Measurements from ENCODE around the gene ATXN7L3.
"Not testable (repeated sequence)": the region's sequence is repeated elsewhere in the genome, so short reads cannot be mapped to it uniquely, and the experiment has no call there.

Gene ATXN7L3

DNA sequence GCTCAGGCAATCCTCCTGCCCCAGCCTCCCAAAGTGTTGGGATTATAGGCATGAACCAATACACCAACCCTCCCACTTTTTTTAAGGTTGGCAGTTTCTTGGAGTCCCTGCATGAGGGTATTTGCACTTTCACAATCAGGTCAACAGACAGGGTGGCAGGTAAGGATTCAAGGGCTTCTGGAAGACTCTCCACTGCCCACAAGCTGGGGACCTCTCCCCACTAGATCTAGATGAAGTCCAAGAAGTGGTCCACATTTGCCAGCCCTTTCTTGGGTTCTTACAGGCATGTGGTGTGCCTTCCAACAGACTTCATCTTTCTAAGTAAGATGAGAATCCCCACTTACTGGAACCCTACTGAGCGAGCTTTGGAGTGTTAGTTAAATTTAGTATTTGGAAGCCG is 25.3 kb downstream of the ATXN7L3 start:
- ATAC-seq = no peak

GRCh38 chr17:44171931-44172455 is 27.7 kb downstream of the ATXN7L3 start:
- no peak for ATAC-seq

DNA sequence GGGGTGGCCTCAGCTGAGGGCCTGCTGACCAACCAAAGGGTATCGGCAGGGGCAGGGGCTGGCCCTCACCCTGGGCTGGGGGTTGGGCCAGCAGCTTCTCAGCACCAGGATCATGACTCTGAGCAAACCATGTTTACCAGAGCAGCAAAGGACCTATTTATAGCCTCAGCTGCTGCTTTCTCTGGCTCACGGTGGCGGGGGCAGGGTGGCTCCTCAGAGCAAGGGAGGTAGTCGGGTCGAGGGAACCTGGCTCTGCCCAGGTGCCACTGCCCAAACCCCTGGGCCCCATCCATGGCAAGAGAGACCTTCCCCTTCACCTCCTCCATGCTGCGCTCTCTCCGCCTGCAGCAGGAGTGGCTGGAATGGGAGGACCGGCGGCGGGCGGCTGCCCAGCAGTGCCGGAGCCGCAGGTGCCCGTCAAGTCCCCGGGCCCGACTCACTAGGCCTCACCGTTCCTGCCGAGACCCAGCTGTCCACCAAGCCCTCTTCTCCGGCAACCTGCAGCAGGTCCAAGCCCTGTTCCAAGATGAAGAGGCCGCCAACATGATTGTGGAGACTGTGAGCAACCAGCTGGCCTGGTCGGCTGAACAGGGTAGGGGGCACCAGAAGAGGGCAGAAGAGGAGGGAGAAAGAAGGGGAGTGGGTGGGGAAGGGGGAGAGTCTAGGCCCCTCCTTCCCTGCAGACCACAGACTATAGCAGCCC is 29.0 kb downstream of the ATXN7L3 start, which contains the start of gene ASB16:
Gene ASB16, plus strand, starts transcription at position 206 of the 703 bp plus-strand sequence. Its CDS starts 86 bp downstream, at position 292.
- ATAC-seq = no peak

- no peak for ATAC-seq
Observed at GRCh38 chr17:44170135-44170498, 29.6 kb downstream of the ATXN7L3 start.

DNA sequence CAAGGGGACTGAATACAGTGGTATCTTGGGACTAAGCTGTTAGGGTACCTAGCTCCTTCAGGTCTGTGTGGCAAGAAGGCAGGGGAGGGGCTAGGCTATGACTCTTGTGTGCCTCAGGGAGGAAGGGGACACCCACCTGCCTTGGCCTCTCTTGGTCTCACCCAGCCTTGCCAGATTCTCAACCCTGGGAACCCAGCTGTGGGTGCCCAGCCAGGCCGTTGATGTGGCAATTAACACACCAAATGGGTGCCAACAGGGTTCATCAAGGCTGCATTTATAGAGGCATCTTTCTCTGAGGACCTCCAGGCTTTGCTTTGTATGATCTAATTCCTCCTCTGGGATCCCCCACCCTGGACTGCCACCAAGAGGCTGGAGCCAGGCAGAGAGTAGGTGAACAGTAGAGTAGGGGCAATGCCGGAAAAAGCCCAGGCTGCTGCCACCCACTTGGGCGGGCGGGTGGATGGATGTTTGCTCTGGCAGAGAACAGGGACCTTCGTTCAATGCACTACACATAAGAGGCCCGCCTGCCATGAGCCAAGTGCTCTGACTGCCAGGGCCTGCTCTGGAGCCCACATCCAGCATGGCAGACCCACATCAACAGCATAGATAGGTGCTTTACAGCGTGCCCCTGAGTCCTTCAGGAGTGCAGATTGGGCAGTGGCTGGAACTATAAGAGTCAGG is 32.4 kb downstream of the ATXN7L3 start:
- ATAC-seq = no peak

GRCh38 chr17:44164476-44164875 is 35.2 kb downstream of the ATXN7L3 start:
- no peak for ATAC-seq

DNA sequence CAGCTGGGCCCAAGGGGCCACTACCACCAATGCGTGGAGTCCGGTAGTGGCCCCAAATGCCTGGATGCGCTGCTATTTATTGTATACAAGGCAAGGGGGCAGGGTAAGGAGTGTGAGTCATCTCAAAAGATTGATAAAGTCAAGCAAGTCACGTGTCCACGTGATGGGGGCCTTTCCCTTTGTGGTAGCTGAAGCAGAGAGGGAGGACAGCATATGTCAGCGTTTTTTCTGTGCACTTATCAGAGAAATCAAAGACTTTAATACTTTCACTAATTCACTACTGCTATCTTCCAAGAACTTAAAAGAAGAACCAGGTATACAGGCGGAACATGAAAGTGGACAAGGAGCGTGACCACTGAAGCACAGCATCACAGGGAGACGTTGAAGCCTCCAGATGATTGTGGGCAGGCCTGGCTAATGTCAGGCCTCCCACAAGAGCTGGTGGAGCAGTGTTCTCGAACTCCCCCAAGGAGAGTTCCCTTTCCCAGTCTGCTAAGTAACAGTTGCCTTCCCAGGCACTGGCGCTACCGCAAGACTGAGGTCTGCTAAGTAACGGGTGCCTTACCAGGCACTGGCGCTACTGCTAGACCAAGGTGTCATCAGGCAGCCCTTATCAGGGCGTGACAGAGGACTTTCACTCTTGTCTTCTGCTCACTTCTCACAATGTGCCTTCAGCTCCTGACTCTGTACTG is 40.0 kb downstream of the ATXN7L3 start:
- peak; percentile 65 to 81 for ATAC-seq

- no peak for ATAC-seq
Observed at GRCh38 chr17:44155488-44155887, 44.2 kb downstream of the ATXN7L3 start.

- no peak for ATAC-seq
Observed at GRCh38 chr17:44152875-44153274, 46.8 kb downstream of the ATXN7L3 start.

DNA sequence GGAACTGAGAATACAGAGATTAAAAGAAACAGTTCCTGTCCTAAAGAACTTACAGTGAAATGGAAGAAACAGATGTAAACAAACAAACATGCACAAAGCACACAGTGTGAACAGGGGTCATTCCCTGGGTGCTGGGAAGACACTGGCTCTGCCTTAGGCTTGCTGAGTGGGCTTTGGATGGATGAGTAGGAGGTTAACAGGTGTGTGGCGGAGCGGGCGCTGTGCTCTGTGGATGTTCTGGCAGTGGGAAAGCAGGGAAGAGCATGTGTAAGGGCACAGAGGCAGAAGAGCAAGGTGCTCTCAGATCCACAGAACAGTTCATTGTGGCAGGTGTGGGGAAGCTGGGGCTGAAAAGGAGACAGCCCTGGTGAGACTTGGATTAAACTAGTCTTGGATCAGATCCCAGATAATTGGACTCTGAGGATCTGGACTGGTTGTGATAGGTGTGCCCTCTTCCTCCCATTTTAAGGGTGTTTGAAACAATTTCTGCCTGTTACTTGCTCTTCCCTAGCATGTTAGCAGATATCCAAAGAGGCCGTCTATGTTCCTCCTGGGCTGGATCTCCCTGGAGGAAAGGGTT is 49.8 kb downstream of the ATXN7L3 start:
- ATAC-seq = no peak

GRCh38 chr17:44149066-44149465 is 50.6 kb downstream of the ATXN7L3 start:
- not testable (repeated sequence) for ATAC-seq

DNA sequence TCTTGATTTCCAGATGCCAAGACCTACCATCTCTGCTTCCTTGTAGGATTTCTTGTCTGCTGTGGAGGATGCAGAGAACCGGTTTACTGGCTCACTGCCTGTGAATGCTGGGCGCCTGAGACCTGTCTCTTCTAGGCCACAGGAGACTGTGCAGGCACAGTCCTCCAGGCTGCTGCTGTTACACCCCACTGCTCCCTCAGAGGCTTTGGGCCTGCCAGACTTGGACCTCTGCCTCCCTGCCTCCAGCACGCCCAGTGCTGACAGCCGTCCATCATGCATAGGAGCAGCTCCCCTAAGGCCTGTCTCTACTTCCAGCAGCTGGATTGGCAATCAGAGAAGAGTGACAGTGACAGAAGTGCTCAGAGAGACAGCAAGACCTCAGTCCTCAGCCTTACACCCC is 51.9 kb downstream of the ATXN7L3 start:
- no peak for ATAC-seq

GRCh38 chr17:44146375-44147346 is 53.0 kb downstream of the ATXN7L3 start:
- no peak for ATAC-seq

- ATAC-seq = no peak
Observed at GRCh38 chr17:44144966-44145739, 54.5 kb downstream of the ATXN7L3 start.

- ATAC-seq = not testable (repeated sequence)
Observed at GRCh38 chr17:44143921-44144320, 55.8 kb downstream of the ATXN7L3 start.

Measured in activated CD4-positive, CD25-positive, alpha-beta regulatory T cell treated with anti-CD3 and anti-CD28 coated beads, Interleukin-2, amount 50 U/mL, for 24 hours (primary cell).